GM21786 (cell line): Measurements from ENCODE around the gene MEDAG.

Source experiments
- ATAC-seq: cut with Tn5 transposase; IDR thresholded peaks from one replicate; pipeline ENCODE4 v1.9.1; 2021; ENCODE audit not compliant: unreplicated experiment

Gene MEDAG

GRCh38 chr13:30872685-30873461, 33.2 kb upstream of the MEDAG start:
- ATAC-seq, result no peak

GRCh38 chr13:30873499-30873898, 32.6 kb upstream of the MEDAG start:
- no peak for ATAC-seq

GRCh38 chr13:30874111-30874510, 32.0 kb upstream of the MEDAG start:
- ATAC-seq, result no peak

- ATAC-seq, result no peak
Observed at GRCh38 chr13:30874561-30874960, 31.5 kb upstream of the MEDAG start.

- ATAC-seq, result no peak
Observed at GRCh38 chr13:30877335-30877734, 28.7 kb upstream of the MEDAG start.

- ATAC-seq, result no peak
Observed at GRCh38 chr13:30880151-30880855, 25.8 kb upstream of the MEDAG start.

GRCh38 chr13:30880856-30881155, 25.3 kb upstream of the MEDAG start:
- no peak for ATAC-seq

- ATAC-seq, result no peak
Observed at GRCh38 chr13:30881191-30881651, 24.9 kb upstream of the MEDAG start.

GRCh38 chr13:30882026-30882850, 23.8 kb upstream of the MEDAG start:
- no peak for ATAC-seq

- ATAC-seq, result no peak
Observed at GRCh38 chr13:30882996-30883766, 22.9 kb upstream of the MEDAG start.

- ATAC-seq, result no peak
Observed at GRCh38 chr13:30884543-30884942, 21.5 kb upstream of the MEDAG start.

GRCh38 chr13:30889196-30889690, 16.8 kb upstream of the MEDAG start:
- no peak for ATAC-seq

- no peak for ATAC-seq
Observed at GRCh38 chr13:30892966-30893365, 13.1 kb upstream of the MEDAG start.

GRCh38 chr13:30895773-30896172, 10.3 kb upstream of the MEDAG start:
- ATAC-seq, result no peak

- no peak for ATAC-seq
Observed at GRCh38 chr13:30898070-30898469, 8.0 kb upstream of the MEDAG start.

- ATAC-seq, result no peak
Observed at GRCh38 chr13:30898678-30899241, 7.3 kb upstream of the MEDAG start.

GRCh38 chr13:30900436-30900835, 5.6 kb upstream of the MEDAG start:
- no peak for ATAC-seq

- ATAC-seq, result no peak
Observed at GRCh38 chr13:30900952-30901749, 4.9 kb upstream of the MEDAG start.

GRCh38 chr13:30904043-30904442, 2.0 kb upstream of the MEDAG start:
- no peak for ATAC-seq
